ENCODE measurements around the gene PLEKHN1.
"Not testable (repeated sequence)": the region's sequence is repeated elsewhere in the genome, so short reads cannot be mapped to it uniquely, and the experiment has no call there.

The PLEKHN1 gene

DNA sequence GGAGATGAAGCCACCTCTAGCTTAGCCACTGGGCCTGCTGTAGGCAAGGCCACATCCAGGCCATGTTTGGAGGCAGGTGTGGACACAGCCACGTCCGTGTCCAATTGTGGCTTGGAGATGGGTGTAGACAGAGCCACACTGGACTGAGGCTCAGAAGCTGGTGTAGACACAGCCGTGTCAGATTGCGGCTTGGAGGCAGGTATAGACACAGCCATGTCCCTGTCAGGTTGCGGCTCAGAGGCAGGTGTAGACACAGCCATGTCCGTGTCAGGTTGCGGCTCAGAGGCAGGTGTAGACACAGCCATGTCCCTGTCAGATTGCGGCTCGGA is 13.4 kb downstream of the PLEKHN1 start:
- Mint-ChIP-seq H3K27ac (no peak overlapping the region), H3K4me1 (ENCODE audit: low read depth) (peaks cover 3% of the 10 kb centered on the region)

DNA sequence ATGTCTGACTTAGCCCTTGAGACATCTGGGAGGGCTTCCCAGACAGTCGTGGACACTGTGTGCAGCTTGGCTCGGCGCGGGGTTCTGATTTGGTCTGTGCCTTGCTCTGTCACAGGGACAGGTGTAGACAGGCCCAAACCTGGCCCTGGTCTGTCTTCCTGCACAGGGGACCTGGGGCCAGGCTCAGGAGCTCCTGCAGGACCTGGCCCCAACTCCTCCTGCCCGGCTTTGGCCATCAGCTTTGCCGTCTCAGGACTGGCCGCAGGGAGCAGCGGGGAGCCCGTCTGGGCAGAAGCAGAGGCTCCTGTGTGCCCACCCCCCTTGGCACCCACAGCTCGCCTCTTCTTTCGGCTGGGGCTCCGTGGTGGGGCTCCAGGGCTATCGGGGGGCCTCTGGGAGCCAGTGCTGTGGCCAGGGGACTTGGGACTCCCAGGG is 13.9 kb downstream of the PLEKHN1 start:
- H3K9me3 Mint-ChIP-seq (ENCODE audit: low read depth) = no peaks in the 10 kb centered on the region
- H3K36me3 Mint-ChIP-seq = no peaks in the 10 kb centered on the region
- peaks cover 3% of the 10 kb centered on the region for H3K4me1 Mint-ChIP-seq (ENCODE audit: low read depth)
- H3K27ac Mint-ChIP-seq = no peak overlapping the region
- peaks cover 11% of the 10 kb centered on the region for H3K27me3 Mint-ChIP-seq
- H3K4me3 Mint-ChIP-seq = no peak overlapping the region

More for the DNA sequence above, 13.4 kb downstream of the PLEKHN1 start:
- H3K9me3 Mint-ChIP-seq (ENCODE audit: low read depth) = no peaks in the 10 kb centered on the region
- no peaks in the 10 kb centered on the region for H3K36me3 Mint-ChIP-seq
- no peak overlapping the region for H3K4me3 Mint-ChIP-seq
- H3K27me3 Mint-ChIP-seq = peaks cover 12% of the 10 kb centered on the region

DNA sequence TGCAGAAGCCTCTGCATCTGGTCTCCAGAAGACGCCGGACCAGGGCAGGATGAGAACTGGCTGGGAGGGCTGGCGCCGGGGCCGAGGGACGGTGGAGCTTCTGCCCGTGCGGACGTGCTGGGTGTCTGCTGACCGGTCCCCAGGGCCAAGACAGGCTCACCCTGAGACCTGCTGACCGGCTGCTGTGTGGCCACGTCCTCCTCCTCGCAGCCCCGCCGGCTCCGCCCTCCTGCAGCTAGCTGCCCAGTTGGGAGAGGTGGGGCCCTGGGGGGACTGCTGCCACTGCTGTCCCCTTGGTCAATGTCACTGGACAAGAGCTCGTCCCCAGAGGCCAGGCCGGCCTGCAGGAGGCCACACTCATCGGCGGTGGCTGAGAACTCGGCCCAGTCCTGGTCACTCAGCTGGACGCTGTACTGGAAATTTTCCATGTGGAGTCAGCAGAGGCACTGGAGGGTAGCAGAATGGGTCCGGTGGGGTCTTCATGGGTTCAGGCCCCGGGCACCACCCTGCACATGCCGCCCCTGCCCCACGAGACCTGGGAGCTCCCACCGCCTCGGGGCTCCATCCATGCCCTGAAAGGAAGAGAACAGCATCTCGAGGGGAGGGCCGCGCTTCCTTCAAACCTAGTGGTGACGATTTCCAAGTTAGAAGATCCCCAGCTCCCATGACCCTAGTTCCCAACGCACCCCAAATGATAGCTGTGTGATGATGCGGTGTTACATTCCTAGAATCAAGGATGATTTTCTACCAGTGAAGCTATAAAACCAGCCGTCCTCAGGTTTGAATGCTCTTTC is 14.5 kb downstream of the PLEKHN1 start:
- Mint-ChIP-seq H3K4me3 (no peak overlapping the region), H3K27me3 (peaks cover 11% of the 10 kb centered on the region), H3K4me1 (ENCODE audit: low read depth) (peaks cover 3% of the 10 kb centered on the region), H3K27ac (no peak overlapping the region), H3K9me3 (ENCODE audit: low read depth) (no peaks in the 10 kb centered on the region), H3K36me3 (no peaks in the 10 kb centered on the region)

DNA sequence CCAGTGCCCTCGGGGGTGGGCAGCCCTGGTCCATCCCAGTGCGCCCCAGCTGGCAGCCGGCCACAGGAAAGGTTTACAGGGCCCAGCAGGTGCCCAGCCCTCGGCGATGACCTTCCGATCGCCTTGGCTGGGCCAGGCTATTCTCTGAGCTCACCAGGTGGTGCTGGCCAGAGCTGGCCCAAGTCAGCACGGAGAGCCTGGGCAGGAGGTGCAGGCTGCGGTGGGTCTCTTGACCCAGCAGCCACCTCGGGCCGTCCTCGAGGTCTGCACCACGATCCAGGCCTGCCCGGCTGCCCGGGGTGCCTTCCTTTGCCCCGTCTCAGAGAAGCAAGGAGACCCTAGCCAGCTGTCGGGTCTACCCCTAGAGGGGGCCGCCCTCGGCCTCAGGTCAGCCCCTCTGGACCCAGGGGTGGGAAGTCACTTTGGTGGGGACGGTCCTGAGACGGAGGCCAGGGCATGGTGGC is 15.2 kb downstream of the PLEKHN1 start:
- Mint-ChIP-seq H3K9me3 (ENCODE audit: low read depth) (no peaks in the 10 kb centered on the region), H3K4me1 (ENCODE audit: low read depth) (peaks cover 3% of the 10 kb centered on the region), H3K4me3 (no peak overlapping the region), H3K27me3 (peaks cover 11% of the 10 kb centered on the region), H3K27ac (no peak overlapping the region), H3K36me3 (no peaks in the 10 kb centered on the region)

DNA sequence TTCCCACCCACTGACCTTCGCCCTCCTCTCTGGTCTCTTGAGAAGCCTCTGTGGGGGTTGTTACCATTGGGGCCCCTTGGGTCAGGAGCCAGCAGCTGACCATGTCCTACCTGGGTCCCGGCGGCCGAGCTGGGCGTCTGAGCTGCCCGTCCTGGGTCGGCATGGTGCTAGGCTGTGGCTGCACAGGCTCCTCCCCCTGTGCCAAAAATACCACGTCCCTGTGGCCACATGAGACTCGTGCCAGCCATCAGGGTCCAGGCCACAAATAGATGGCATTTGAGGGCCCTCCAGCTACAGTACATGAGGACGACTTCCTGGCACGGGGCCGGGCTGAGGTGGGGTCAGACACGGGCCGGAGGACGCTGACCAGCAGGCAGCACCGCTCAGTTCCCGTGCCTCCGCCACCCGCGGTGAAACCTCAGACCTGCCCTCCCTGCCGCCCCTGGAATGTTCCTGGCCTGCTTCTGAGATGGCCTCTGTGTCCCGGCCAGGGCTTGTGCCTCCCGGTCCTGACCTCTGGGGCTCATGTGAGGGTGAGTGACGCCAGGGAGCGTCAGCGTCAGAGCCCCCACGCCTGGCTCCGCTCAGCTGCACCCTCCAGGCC is 15.8 kb downstream of the PLEKHN1 start, which contains the start of gene PERM1:
PERM1 (minus strand) TSS at position 139 of the 604 bp plus-strand sequence. CDS start 1,064 bp downstream, outside the sequence.
- Mint-ChIP-seq H3K4me3 (no peak within 1 kb of the TSS), H3K36me3 (no peaks in the 10 kb centered on the region), H3K27me3 (peaks cover 11% of the 10 kb centered on the region), H3K9me3 (ENCODE audit: low read depth) (no peaks in the 10 kb centered on the region), H3K4me1 (ENCODE audit: low read depth) (peaks cover 3% of the 10 kb centered on the region), H3K27ac (no peak within 1 kb of the TSS)

DNA sequence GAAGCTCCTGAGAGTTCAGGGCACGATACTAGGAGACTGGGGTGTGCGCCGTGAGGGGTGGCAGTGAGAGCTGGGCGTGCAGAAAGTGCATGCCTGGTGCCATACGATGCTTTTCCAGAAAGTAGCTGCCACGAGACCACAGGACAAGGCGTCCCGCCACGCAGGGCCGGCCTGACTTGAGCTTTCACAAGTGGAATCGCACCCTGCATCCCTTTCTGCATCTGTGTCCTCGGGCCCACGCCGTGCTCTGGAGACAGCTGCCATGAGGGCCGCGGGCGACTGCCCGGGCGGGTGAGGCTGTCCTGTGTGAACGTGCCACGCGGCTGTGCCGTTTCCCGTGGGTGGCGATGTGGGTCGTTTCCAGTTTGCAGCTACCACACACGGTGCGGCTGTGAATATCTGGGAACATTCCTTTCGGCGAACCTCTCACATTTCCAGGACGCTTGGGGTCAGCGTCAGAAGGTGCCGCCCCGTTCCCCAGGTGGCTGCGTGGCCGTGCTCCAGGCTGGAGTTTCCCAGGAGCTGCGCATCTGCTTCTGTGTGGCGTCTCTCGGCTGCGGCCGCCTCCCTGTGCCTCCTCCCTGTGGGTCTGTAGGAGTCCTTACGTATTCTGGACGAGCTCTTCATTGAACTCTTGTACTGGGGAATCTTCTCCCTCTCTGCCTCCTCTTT is 16.6 kb downstream of the PLEKHN1 start:
- Mint-ChIP-seq H3K9me3 (ENCODE audit: low read depth) (no peaks in the 10 kb centered on the region), H3K4me1 (ENCODE audit: low read depth) (peaks cover 3% of the 10 kb centered on the region), H3K27me3 (peaks cover 11% of the 10 kb centered on the region), H3K36me3 (no peaks in the 10 kb centered on the region), H3K27ac (no peak overlapping the region), H3K4me3 (no peak overlapping the region)

DNA sequence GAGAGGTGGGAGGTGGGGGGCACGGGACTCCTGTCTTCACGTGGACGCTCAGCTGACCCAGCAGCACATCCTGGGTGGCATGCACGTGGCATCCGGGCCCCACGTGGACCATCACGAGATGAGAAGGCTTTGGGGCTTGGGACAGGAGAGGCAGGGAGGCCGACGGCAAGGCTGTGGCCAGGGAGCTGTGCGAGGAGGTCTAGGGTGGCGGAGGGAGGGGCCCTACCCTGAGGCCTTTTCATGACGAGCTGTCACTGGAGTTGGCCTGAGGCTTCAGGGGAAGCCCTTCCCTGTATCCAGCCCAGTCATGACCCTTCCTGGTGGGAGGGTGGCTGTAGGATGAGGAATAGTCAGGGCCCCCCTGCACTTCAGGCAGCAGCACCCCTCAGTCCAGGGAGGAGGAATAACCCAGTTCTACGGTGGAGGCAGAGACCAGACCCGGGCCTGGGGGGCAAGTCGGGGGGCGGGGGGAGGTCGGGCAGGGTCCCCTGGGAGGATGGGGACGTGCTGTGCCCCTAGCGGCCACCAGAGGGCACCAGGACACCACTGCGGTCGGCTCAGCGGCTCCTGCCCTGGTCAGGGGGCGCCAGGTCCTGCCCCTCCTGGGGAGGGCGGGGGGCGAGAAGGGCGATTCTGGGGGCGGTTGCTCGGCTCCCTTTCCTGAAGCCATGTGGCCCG is 17.7 kb downstream of the PLEKHN1 start:
- Mint-ChIP-seq H3K4me1 (ENCODE audit: low read depth) (no peaks in the 10 kb centered on the region), H3K9me3 (ENCODE audit: low read depth) (no peaks in the 10 kb centered on the region), H3K27ac (no peak overlapping the region), H3K4me3 (no peak overlapping the region), H3K36me3 (no peaks in the 10 kb centered on the region), H3K27me3 (peaks cover 10% of the 10 kb centered on the region)

DNA sequence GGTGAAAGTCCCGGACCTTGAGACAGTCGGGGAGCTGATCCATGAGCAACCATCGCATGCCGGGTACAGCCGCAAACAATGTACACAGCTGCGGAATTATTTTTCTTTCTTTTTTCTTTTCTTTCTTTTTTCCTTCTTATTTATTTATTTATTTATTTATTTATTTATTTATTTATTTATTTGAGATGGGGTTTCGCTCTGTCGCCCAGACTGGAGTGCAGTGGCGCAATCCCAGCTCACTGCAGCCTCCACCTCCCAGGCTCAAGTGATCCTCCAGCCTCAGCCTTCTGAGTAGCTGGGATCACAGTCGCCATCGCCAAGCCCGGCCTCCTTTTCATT is 18.2 kb downstream of the PLEKHN1 start:
- H3K36me3 Mint-ChIP-seq = no peaks in the 10 kb centered on the region
- H3K27me3 Mint-ChIP-seq = peaks cover 10% of the 10 kb centered on the region
- H3K4me1 Mint-ChIP-seq (ENCODE audit: low read depth) = no peaks in the 10 kb centered on the region
- no peaks in the 10 kb centered on the region for H3K9me3 Mint-ChIP-seq (ENCODE audit: low read depth)
- H3K4me3 Mint-ChIP-seq = no peak overlapping the region
- no peak overlapping the region for H3K27ac Mint-ChIP-seq

DNA sequence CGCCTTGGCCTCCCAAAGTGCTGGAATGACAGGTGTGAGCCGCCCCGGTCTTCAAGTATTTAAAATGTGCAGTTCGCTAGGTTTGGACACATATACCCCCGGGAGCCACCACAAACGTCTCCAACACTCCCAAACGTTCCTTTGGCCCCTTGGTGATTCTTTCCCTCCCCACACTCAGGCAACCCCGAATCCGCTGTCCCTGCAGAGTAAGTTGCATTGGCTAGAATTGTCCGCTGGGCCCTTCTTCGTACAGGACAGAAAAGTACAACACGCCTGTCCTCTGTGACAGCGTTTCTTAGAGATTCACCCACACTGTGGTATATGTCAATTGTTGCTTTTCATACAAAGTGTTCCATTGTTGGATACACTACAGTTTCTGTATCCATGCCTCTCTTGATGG is 18.8 kb downstream of the PLEKHN1 start:
- Mint-ChIP-seq H3K4me3 (no peak overlapping the region), H3K4me1 (ENCODE audit: low read depth) (no peaks in the 10 kb centered on the region), H3K9me3 (ENCODE audit: low read depth) (no peaks in the 10 kb centered on the region), H3K36me3 (no peaks in the 10 kb centered on the region), H3K27ac (no peak overlapping the region), H3K27me3 (peaks cover 10% of the 10 kb centered on the region)

DNA sequence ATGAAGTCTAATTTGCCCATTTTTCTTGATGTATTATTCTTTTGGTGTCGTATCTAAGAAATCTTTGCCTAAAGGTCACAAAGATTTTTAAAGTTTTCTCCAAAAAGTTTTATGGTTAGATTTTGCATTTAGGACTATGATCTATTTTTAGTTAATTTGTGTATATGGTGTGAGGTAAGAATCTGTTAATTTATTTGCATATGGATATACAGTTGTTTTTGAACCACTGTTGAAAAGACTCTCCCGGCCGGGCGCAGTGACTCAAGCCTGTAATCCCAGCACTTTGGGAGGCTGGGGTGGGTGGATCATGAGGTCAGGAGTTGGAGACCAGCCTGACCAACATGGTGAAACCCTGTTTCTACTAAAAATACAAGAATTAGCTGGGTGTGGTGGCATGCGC is 21.8 kb downstream of the PLEKHN1 start:
- not testable (repeated sequence) for H3K36me3 Mint-ChIP-seq; H3K27me3 Mint-ChIP-seq; H3K4me1 Mint-ChIP-seq (ENCODE audit: low read depth); H3K4me3 Mint-ChIP-seq; H3K9me3 Mint-ChIP-seq (ENCODE audit: low read depth); H3K27ac Mint-ChIP-seq

DNA sequence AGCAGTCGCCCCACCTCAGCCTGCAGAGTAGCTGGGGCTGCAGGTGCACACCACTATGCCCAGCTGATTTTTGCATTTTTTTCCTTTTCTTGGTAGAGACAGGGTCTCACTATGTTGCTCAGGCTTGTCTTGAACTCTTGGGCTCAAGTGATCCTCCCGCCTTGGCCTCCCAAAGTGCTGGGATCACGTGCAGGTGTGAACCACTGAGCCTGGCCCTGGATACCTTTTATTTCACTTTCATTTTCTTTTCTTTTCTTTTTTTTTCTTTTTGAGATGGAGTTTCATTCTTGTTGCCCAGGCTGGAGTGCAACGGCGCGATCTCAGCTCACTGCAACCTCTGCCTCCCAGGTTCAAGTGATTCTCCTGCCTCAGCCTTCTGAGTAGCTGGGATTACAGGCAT is 25.0 kb downstream of the PLEKHN1 start:
- not testable (repeated sequence) for H3K4me1 Mint-ChIP-seq (ENCODE audit: low read depth); H3K9me3 Mint-ChIP-seq (ENCODE audit: low read depth); H3K27me3 Mint-ChIP-seq; H3K4me3 Mint-ChIP-seq; H3K36me3 Mint-ChIP-seq; H3K27ac Mint-ChIP-seq

DNA sequence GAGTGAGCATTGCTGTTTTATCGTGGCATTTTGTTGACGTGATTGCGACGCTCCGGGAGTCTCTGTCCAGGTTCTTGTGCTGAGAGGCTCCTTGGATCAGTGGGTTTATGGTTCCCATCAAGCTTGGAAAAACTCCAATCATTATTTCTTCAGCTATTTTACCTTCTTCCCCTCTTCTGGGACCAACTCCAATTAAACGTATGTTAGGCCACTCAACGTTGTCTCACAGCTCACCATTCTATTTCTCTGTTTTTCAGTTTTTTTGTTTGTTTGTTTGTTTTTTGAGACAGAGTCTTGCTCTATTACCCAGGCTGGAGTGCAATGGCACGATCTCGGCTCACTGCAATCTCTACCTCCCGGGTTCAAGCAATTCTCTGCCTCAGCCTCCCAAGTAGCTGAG is 25.6 kb downstream of the PLEKHN1 start:
- Mint-ChIP-seq H3K27ac (no peak overlapping the region), H3K36me3 (peaks cover 2% of the 10 kb centered on the region), H3K27me3 (peaks cover 7% of the 10 kb centered on the region), H3K4me3 (no peak overlapping the region), H3K9me3 (ENCODE audit: low read depth) (no peaks in the 10 kb centered on the region), H3K4me1 (ENCODE audit: low read depth) (peaks cover 4% of the 10 kb centered on the region)

DNA sequence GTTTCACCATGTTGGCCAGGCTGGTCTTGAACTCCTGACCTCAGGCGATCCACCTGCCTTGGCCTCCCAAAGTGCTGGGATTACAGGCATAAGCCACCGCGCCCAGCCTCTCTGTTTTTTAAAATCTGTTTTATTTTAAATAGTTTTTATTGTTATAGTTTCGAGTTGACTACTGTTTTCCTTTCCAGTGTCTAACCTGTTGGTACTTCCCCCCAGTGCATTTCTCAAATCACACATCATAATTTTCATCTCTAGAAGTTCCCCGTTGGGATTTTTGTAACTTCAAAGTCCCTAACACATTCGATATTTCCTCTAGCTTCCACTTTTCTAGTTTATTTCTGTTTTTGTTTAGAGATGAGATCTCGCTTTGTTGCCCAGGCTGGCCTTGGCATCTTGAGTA is 26.1 kb downstream of the PLEKHN1 start:
- Mint-ChIP-seq H3K36me3 (peaks cover 2% of the 10 kb centered on the region), H3K4me1 (ENCODE audit: low read depth) (peaks cover 4% of the 10 kb centered on the region), H3K27me3 (peaks cover 8% of the 10 kb centered on the region), H3K9me3 (ENCODE audit: low read depth) (no peaks in the 10 kb centered on the region), H3K27ac (no peak overlapping the region), H3K4me3 (no peak overlapping the region)

DNA sequence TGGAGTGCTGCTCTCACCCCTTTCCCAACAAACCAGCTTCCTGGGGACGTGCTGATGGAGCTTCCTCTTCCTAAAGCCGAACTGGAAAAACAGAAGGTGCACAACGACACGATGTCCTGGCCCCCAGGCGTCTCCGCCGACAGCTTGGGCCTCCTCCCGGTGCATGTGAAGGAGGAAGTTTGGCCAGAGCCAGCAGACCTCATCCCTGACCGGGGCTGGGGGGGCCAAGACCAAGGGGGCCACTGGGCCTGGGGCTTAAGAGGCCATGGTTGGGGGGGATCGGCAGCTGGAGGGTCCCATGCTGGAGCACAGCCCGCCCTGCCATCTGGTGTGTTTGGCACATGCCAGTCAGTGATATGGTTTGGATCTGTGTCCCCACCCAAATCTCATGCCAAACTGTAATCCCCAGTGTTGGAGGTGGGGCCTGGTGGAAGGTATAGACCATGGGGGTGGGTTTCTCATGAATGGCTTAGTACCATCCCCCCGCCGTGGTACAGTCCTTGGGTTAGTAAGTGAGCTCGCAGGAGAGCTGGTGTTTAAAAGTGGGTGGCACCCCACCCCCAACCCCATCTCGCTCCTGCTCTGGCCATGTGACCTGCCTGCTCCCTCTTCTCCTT is 27.2 kb downstream of the PLEKHN1 start:
- Mint-ChIP-seq H3K27me3 (peaks cover 8% of the 10 kb centered on the region), H3K9me3 (ENCODE audit: low read depth) (no peaks in the 10 kb centered on the region), H3K36me3 (peaks cover 2% of the 10 kb centered on the region), H3K27ac (no peak overlapping the region), H3K4me3 (no peak overlapping the region), H3K4me1 (ENCODE audit: low read depth) (peaks cover 4% of the 10 kb centered on the region)

DNA sequence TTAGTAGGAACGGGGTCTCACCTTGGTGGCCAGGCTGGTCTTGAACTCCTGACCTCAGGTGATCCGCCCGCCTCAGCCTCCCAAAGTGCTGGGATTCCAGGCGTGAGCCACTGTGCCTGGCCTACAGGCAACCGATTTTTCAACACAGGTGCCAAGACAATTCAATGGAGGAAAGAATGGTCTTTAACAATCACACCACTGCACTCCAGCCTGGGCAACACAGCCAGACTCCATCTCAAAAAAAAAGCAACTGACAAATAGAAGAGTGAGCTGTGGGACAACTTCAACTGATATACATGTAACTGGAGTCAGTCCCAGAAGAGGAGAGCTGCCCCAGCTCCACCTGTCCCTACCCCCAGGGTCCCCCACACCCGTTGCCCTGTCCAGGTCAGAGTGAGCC is 28.3 kb downstream of the PLEKHN1 start:
- H3K4me3 Mint-ChIP-seq; H3K27me3 Mint-ChIP-seq; H3K9me3 Mint-ChIP-seq (ENCODE audit: low read depth); H3K4me1 Mint-ChIP-seq (ENCODE audit: low read depth); H3K36me3 Mint-ChIP-seq; H3K27ac Mint-ChIP-seq: not testable (repeated sequence)
